NCI-H2227 treated with DMSO at 0.1 percent for 48 hours (cell line): ENCODE data around the gene C5.
"Not testable (repeated sequence)": the region's sequence is repeated elsewhere in the genome, so short reads cannot be mapped to it uniquely, and the experiment has no call there.

Source experiments
- DNase-seq: peaks from one replicate; lab custom pipeline; 2025; lab: John Stamatoyannopoulos, UW

C5 gene

GRCh38 chr9:121050128-121050988 is at the start of gene C5:
Gene C5, minus strand, starts transcription at chr9:121050275. Its CDS starts 29 bp downstream, at chr9:121050246.
- no peak for DNase-seq

- no peak for DNase-seq
Observed at GRCh38 chr9:121098567-121099198, 48.6 kb upstream of the C5 start.

GRCh38 chr9:121095057-121095456 is 45.0 kb upstream of the C5 start:
- no peak for DNase-seq

- not testable (repeated sequence) for DNase-seq
Observed at GRCh38 chr9:121090743-121091142, 40.7 kb upstream of the C5 start.

- DNase-seq = no peak
Observed at GRCh38 chr9:121088576-121088975, 38.5 kb upstream of the C5 start.

GRCh38 chr9:121085661-121086060 is 35.6 kb upstream of the C5 start:
- DNase-seq = no peak

GRCh38 chr9:121082075-121082474 is 32.0 kb upstream of the C5 start:
- DNase-seq = no peak

GRCh38 chr9:121075251-121076036 is 25.4 kb upstream of the C5 start:
- DNase-seq = peak; percentile 44

- peak; percentile 89 for DNase-seq
Observed at GRCh38 chr9:121074370-121075250, 24.5 kb upstream of the C5 start, which contains the start of gene CNTRL. Gene CNTRL, plus strand, starts transcription at chr9:121074955. Its CDS starts 13,372 bp downstream, at chr9:121088327.

- no peak for DNase-seq
Observed at GRCh38 chr9:121073038-121073437, 23.0 kb upstream of the C5 start.

- no peak for DNase-seq
Observed at GRCh38 chr9:121071756-121072421, 21.8 kb upstream of the C5 start.

- DNase-seq = no peak
Observed at GRCh38 chr9:121071370-121071755, 21.3 kb upstream of the C5 start.

- DNase-seq = no peak
Observed at GRCh38 chr9:121069396-121069795, 19.3 kb upstream of the C5 start.

GRCh38 chr9:121067640-121068039 is 17.6 kb upstream of the C5 start:
- DNase-seq = no peak

- DNase-seq = no peak
Observed at GRCh38 chr9:121066850-121067249, 16.8 kb upstream of the C5 start.

- peak; percentile 18 for DNase-seq
Observed at GRCh38 chr9:121059998-121060636, 10.0 kb upstream of the C5 start.

GRCh38 chr9:121059513-121059912 is 9.4 kb upstream of the C5 start:
- DNase-seq = no peak

GRCh38 chr9:121057821-121058220 is 7.7 kb upstream of the C5 start:
- no peak for DNase-seq

GRCh38 chr9:121055642-121056143 is 5.6 kb upstream of the C5 start:
- DNase-seq = no peak

- no peak for DNase-seq
Observed at GRCh38 chr9:121053544-121053943, 3.5 kb upstream of the C5 start.
